Mammary epithelial cell (primary cell): ENCODE results near the gene STX18.

Experiments
- EZH2 ChIP-seq: IDR thresholded peaks from 2 replicates; pipeline ENCODE4 v1.6.1; 2012; ENCODE audit warnings: low read length, inconsistent platforms, borderline replicate concordance
- TF ChIP-seq, protein P1 (sequence below), 2 donors: IDR thresholded peaks in 1 of 2; conservative IDR thresholded peaks in 1 of 2; 2 replicates each; pipeline ENCODE4 v1.5.1; 2011 to 2012; ENCODE audit warnings: inconsistent platforms in 2 of 2, low read length in 2 of 2, mild to moderate bottlenecking in 2 of 2, control low read depth in 1 of 2, low read depth in 1 of 2; ENCODE audit not compliant: insufficient read depth in 1 of 2; ENCODE audit errors: extremely low read depth in 1 of 2

DNA sequence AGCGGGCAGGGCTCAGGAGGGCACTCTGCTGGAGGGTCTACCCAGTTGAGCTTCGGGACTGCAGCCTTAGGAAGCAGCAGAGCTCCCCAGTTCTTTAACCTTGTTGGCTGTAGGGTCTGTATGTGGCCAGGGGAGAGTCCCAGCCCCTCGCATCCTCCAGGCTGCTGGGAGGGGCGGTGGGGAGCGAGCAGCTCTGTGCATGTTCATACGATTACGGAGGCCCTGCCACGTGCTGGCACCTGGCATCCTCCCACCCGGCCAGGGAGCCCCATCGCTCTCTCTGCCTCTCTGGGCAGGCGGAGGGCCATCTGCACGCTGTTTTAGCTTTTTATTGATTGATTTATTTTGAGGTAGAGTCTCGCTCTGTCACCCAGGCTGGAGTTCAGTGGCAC is 133.7 kb downstream of the STX18 start:
- TF ChIP-seq, protein P1, sequence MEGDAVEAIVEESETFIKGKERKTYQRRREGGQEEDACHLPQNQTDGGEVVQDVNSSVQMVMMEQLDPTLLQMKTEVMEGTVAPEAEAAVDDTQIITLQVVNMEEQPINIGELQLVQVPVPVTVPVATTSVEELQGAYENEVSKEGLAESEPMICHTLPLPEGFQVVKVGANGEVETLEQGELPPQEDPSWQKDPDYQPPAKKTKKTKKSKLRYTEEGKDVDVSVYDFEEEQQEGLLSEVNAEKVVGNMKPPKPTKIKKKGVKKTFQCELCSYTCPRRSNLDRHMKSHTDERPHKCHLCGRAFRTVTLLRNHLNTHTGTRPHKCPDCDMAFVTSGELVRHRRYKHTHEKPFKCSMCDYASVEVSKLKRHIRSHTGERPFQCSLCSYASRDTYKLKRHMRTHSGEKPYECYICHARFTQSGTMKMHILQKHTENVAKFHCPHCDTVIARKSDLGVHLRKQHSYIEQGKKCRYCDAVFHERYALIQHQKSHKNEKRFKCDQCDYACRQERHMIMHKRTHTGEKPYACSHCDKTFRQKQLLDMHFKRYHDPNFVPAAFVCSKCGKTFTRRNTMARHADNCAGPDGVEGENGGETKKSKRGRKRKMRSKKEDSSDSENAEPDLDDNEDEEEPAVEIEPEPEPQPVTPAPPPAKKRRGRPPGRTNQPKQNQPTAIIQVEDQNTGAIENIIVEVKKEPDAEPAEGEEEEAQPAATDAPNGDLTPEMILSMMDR (conservative IDR thresholded peaks at IDR 0.05 in 1 of 2, IDR thresholded peaks at IDR 0.05 in 1 of 2; ENCODE audit: extremely low read depth in 1 of 2, insufficient read depth in 1 of 2, low read depth in 1 of 2, low read length in 2 of 2), result no peak
- no peak for TF ChIP-seq EZH2
